ENCODE measurements around the gene PLA2G4C. TPM values are rescaled to one million over a fixed set of nuclear protein-coding genes. Genes with fewer than 3 reads are reported as not detected.

Gene PLA2G4C
- total RNA-seq, 1 donor = 4.3 TPM

DNA sequence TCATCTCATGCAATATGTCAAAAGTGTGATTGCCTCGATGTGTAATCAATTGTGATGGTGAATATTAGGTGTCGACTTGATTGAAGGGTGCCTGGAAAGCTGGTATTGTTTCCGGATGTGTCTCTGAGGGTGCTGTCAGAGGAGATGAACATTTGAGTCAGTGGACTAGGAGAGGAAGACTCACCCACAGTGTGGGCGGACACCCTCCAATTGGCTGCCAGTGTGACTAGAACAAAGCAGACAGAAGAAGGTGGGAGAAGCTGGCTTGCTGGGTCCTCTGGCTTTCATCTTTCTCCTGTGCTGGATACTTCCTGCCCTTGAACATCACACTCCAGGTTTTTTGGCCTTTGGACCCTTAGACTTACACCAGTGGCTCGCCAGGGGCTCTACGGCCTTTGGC lies 51.3 kb downstream of the PLA2G4C start:
- no peak overlapping the region for H2AFZ ChIP-seq (ENCODE audit: low read length)
- no peak overlapping the region for H3K4me2 ChIP-seq (ENCODE audit: insufficient read depth, low read length)
- DNase-seq (ENCODE audit: insufficient read length, low spot score, missing footprints) = no peak
- no peaks in the 10 kb centered on the region for H3K36me3 ChIP-seq (ENCODE audit: insufficient read depth, low read length)
- H3K79me2 ChIP-seq (ENCODE audit: insufficient read depth, low read length) = no peaks in the 10 kb centered on the region
- TF ChIP-seq, protein P1, sequence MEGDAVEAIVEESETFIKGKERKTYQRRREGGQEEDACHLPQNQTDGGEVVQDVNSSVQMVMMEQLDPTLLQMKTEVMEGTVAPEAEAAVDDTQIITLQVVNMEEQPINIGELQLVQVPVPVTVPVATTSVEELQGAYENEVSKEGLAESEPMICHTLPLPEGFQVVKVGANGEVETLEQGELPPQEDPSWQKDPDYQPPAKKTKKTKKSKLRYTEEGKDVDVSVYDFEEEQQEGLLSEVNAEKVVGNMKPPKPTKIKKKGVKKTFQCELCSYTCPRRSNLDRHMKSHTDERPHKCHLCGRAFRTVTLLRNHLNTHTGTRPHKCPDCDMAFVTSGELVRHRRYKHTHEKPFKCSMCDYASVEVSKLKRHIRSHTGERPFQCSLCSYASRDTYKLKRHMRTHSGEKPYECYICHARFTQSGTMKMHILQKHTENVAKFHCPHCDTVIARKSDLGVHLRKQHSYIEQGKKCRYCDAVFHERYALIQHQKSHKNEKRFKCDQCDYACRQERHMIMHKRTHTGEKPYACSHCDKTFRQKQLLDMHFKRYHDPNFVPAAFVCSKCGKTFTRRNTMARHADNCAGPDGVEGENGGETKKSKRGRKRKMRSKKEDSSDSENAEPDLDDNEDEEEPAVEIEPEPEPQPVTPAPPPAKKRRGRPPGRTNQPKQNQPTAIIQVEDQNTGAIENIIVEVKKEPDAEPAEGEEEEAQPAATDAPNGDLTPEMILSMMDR (IDR thresholded peaks at IDR 0.05; ENCODE audit: extremely low read depth, low read depth, low read length) = no peak
- no peaks in the 10 kb centered on the region for H3K9me3 ChIP-seq (ENCODE audit: low read depth, low read length)
- no peaks in the 10 kb centered on the region for H3K4me1 ChIP-seq (ENCODE audit: insufficient read depth, low read length)
- H3K27me3 ChIP-seq (ENCODE audit: insufficient read depth, low read length) = peaks cover 10% of the 10 kb centered on the region
- no peaks in the 10 kb centered on the region for H4K20me1 ChIP-seq (ENCODE audit: insufficient read depth, low read length)
- H3K27ac ChIP-seq (ENCODE audit: low read depth, low read length) = no peak overlapping the region
- no peak overlapping the region for H3K4me3 ChIP-seq (ENCODE audit: insufficient read depth, low read length)

DNA sequence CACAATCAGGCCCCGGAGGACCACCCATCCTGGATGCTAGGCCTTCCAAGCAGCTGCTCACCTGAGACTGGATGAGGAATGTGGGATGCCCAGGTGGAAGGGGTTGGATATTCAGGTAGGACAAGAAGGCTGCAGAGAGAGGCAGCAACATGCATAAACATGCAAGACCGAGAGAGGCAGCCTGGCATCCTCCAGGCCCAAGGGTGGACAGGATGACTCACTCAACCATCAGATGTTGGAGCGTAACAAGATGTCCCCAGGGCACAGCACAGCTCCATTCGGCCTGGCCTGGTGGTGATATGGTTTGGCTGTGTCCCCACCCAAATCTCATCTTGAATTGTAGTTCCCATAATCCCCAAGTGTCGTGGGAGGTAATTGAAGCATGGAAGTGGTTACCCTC lies 56.8 kb downstream of the PLA2G4C start:
- H3K79me2 ChIP-seq (ENCODE audit: insufficient read depth, low read length) = no peaks in the 10 kb centered on the region
- H2AFZ ChIP-seq (ENCODE audit: low read length) = no peak overlapping the region
- H3K27me3 ChIP-seq (ENCODE audit: insufficient read depth, low read length) = peaks cover 3% of the 10 kb centered on the region
- DNase-seq (ENCODE audit: insufficient read length, low spot score, missing footprints) = peak; percentile 43
- no peak overlapping the region for H3K4me2 ChIP-seq (ENCODE audit: insufficient read depth, low read length)
- H3K36me3 ChIP-seq (ENCODE audit: insufficient read depth, low read length) = no peaks in the 10 kb centered on the region
- no peak overlapping the region for H3K27ac ChIP-seq (ENCODE audit: low read depth, low read length)
- H3K9me3 ChIP-seq (ENCODE audit: low read depth, low read length) = no peaks in the 10 kb centered on the region
- TF ChIP-seq, protein P1 (IDR thresholded peaks at IDR 0.05; ENCODE audit: extremely low read depth, low read depth, low read length) = no peak
- no peaks in the 10 kb centered on the region for H3K4me1 ChIP-seq (ENCODE audit: insufficient read depth, low read length)
- no peaks in the 10 kb centered on the region for H4K20me1 ChIP-seq (ENCODE audit: insufficient read depth, low read length)
- no peak overlapping the region for H3K4me3 ChIP-seq (ENCODE audit: insufficient read depth, low read length)

DNA sequence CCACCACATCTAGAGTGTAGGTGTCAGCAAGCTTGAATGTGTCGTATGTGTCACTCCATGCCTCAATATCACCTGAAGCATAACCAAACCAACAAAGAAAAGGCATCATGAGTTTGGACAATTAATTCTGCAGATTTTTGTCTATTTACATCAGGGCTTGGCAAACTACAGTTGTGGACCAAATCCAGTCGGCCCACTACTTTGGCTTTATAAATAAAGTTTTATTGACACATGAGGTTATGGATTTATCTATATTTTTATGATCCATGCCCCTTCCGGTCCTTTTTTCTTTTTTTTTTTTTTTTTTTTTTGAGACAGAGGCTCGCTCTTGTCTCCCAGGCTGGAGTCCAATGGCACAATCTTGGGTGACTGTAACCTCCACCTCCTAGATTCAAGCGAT lies 57.5 kb downstream of the PLA2G4C start:
- TF ChIP-seq, protein P1 (IDR thresholded peaks at IDR 0.05; ENCODE audit: extremely low read depth, low read depth, low read length) = no peak
- DNase-seq (ENCODE audit: insufficient read length, low spot score, missing footprints) = no peak
- Histone ChIP-seq H3K9me3 (ENCODE audit: low read depth, low read length) (no peaks in the 10 kb centered on the region), H3K4me2 (ENCODE audit: insufficient read depth, low read length) (no peak overlapping the region), H4K20me1 (ENCODE audit: insufficient read depth, low read length) (no peaks in the 10 kb centered on the region), H3K4me3 (ENCODE audit: insufficient read depth, low read length) (no peak overlapping the region), H2AFZ (ENCODE audit: low read length) (no peak overlapping the region), H3K27me3 (ENCODE audit: insufficient read depth, low read length) (peaks cover 3% of the 10 kb centered on the region), H3K4me1 (ENCODE audit: insufficient read depth, low read length) (no peaks in the 10 kb centered on the region), H3K36me3 (ENCODE audit: insufficient read depth, low read length) (no peaks in the 10 kb centered on the region), H3K27ac (ENCODE audit: low read depth, low read length) (no peak overlapping the region), H3K79me2 (ENCODE audit: insufficient read depth, low read length) (no peaks in the 10 kb centered on the region)

DNA sequence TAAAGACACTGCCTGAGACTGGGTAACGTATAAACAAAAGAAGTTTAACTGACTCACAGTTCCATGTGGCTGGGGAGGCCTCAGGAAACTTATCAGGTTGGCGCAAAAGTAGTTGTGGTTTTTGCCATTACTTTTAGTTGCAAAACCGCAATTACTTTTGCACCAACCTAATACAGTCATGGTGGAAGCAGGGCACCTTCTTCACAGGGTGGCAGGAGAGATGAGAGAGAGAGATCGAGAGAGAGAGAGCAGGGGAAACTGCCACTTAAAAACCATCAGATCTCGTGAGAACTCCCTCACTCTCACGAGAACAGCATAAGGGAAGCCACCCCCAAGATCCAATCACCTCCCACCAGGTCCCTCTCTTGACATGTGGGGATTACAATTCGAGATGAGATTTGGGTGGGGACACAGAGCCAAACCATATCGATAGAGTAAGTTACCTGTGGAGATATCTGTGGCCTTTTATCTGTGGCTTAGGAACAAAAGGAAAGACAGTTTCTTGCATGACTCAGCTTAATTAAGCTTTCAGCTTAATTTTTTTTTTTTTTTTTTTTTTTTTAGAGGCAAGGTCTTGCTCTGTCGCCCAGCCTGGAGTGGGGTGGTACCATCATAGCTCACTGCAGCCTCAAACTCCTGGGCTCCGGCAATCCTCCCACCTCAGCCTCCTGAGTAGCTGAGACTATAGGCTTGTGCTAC lies 59.1 kb downstream of the PLA2G4C start:
- H2AFZ ChIP-seq (ENCODE audit: low read length) = no peak overlapping the region
- no peaks in the 10 kb centered on the region for H3K79me2 ChIP-seq (ENCODE audit: insufficient read depth, low read length)
- H3K27me3 ChIP-seq (ENCODE audit: insufficient read depth, low read length) = peaks cover 3% of the 10 kb centered on the region
- TF ChIP-seq, protein P1 (IDR thresholded peaks at IDR 0.05; ENCODE audit: extremely low read depth, low read depth, low read length) = no peak
- H3K36me3 ChIP-seq (ENCODE audit: insufficient read depth, low read length) = no peaks in the 10 kb centered on the region
- no peak for DNase-seq (ENCODE audit: insufficient read length, low spot score, missing footprints)
- H3K4me1 ChIP-seq (ENCODE audit: insufficient read depth, low read length) = no peaks in the 10 kb centered on the region
- no peak overlapping the region for H3K4me2 ChIP-seq (ENCODE audit: insufficient read depth, low read length)
- no peaks in the 10 kb centered on the region for H4K20me1 ChIP-seq (ENCODE audit: insufficient read depth, low read length)
- no peak overlapping the region for H3K4me3 ChIP-seq (ENCODE audit: insufficient read depth, low read length)
- no peaks in the 10 kb centered on the region for H3K9me3 ChIP-seq (ENCODE audit: low read depth, low read length)
- H3K27ac ChIP-seq (ENCODE audit: low read depth, low read length) = no peak overlapping the region

Measured in osteoblast (primary cell).